NCI-H82 treated with DMSO at 0.1 percent for 48 hours (cell line): Measurements from ENCODE around the gene FXYD1.

Source experiments
- DNase-seq: peaks from one replicate; lab custom pipeline; 2025; ENCODE audit not compliant: unreplicated experiment; lab: John Stamatoyannopoulos, UW

The FXYD1 gene

GRCh38 chr19:35106898-35107541 is 31.6 kb upstream of the FXYD1 start:
- no peak for DNase-seq

GRCh38 chr19:35107545-35107944 is 31.1 kb upstream of the FXYD1 start:
- no peak for DNase-seq

GRCh38 chr19:35108730-35109129 is 29.9 kb upstream of the FXYD1 start:
- no peak for DNase-seq

GRCh38 chr19:35109395-35110112 is 29.1 kb upstream of the FXYD1 start:
- no peak for DNase-seq

GRCh38 chr19:35110974-35111373 is 27.6 kb upstream of the FXYD1 start:
- DNase-seq, result no peak

- no peak for DNase-seq
Observed at GRCh38 chr19:35112995-35113688, 25.5 kb upstream of the FXYD1 start.

GRCh38 chr19:35114353-35115176 is 24.1 kb upstream of the FXYD1 start:
- peak; percentile 75 for DNase-seq

GRCh38 chr19:35115177-35115951 is 23.3 kb upstream of the FXYD1 start, which contains the start of gene FXYD3:
FXYD3 (plus strand) TSS chr19:35115823; CDS start chr19:35119377, 3,554 bp downstream.
- DNase-seq, result no peak

GRCh38 chr19:35116072-35116801 is 22.4 kb upstream of the FXYD1 start:
- DNase-seq, result no peak

GRCh38 chr19:35117116-35117515 is 21.5 kb upstream of the FXYD1 start:
- peak; percentile 87 for DNase-seq

GRCh38 chr19:35117799-35118198 is 20.8 kb upstream of the FXYD1 start:
- no peak for DNase-seq

GRCh38 chr19:35118268-35119020 is 20.2 kb upstream of the FXYD1 start:
- DNase-seq, result no peak

GRCh38 chr19:35119091-35119490 is 19.5 kb upstream of the FXYD1 start:
- no peak for DNase-seq

GRCh38 chr19:35119578-35120155 is 19.0 kb upstream of the FXYD1 start:
- DNase-seq, result no peak

- peak; percentile 87 for DNase-seq
Observed at GRCh38 chr19:35120492-35120891, 18.1 kb upstream of the FXYD1 start.

- no peak for DNase-seq
Observed at GRCh38 chr19:35120898-35121297, 17.7 kb upstream of the FXYD1 start.

GRCh38 chr19:35122687-35123551 is 15.7 kb upstream of the FXYD1 start:
- no peak for DNase-seq

- DNase-seq, result no peak
Observed at GRCh38 chr19:35123573-35123972, 15.1 kb upstream of the FXYD1 start.
